Mesothelial cell of epicardium (in vitro differentiated cells): ENCODE results near the gene IL23R. TPM values are rescaled to one million over a fixed set of nuclear protein-coding genes. Genes with fewer than 3 reads are reported as not detected.
"Not testable (repeated sequence)": the region's sequence is repeated elsewhere in the genome, so short reads cannot be mapped to it uniquely, and the experiment has no call there.

Experiments
- DNase-seq, 2 experiments: peaks; one replicate each; pipeline ENCODE4 v3.0.0; 2021; ENCODE audit warnings: low spot score in 2 of 2; ENCODE audit not compliant: unreplicated experiment in 2 of 2
- H3K27ac Mint-ChIP-seq: 2 replicates; pipeline ENCODE4 v1.8.0; 2021; ENCODE audit warnings: mixed read lengths
- H3K27me3 Mint-ChIP-seq: 2 replicates; pipeline ENCODE4 v1.8.0; 2021; ENCODE audit warnings: low read depth, mixed read lengths
- H3K36me3 Mint-ChIP-seq: 2 replicates; pipeline ENCODE4 v1.8.0; 2021; ENCODE audit warnings: mixed read lengths
- H3K4me1 Mint-ChIP-seq: 2 replicates; pipeline ENCODE4 v1.8.0; 2021; ENCODE audit warnings: mixed read lengths
- H3K4me3 Mint-ChIP-seq: 2 replicates; pipeline ENCODE4 v1.8.0; 2021; ENCODE audit warnings: mild to moderate bottlenecking, moderate library complexity, mixed read lengths
- H3K9me3 Mint-ChIP-seq: 2 replicates; pipeline ENCODE4 v1.8.0; 2021; ENCODE audit warnings: mixed read lengths
- CTCF ChIP-seq: fragments of 200-600 bp; sonication (generic); IDR thresholded peaks from one replicate; pipeline ENCODE4 v1.5.0; 2021; ENCODE audit warnings: antibody characterized with exemption; ENCODE audit not compliant: unreplicated experiment
- total RNA-seq: library from RNA; stranded (reverse); gene quantifications from 3 replicates; pipeline ENCODE4 v1.2.1, GENCODE V29; 2021

The IL23R gene
- total RNA-seq, 1 donor from 2014 or later: 0.09 TPM

- H3K27ac Mint-ChIP-seq: no peak overlapping the region
- H3K27me3 Mint-ChIP-seq: no peaks in the 10 kb centered on the region
- H3K36me3 Mint-ChIP-seq: no peaks in the 10 kb centered on the region
- no peak overlapping the region for H3K4me3 Mint-ChIP-seq
- peaks cover 15% of the 10 kb centered on the region for H3K4me1 Mint-ChIP-seq
- H3K9me3 Mint-ChIP-seq: no peaks in the 10 kb centered on the region
- no peak for TF ChIP-seq CTCF
- DNase-seq: no peak
Measured at GRCh38 chr1:67144696-67145095, 21.6 kb upstream of the IL23R start.

GRCh38 chr1:67146101-67146500 lies 20.2 kb upstream of the IL23R start:
- no peak overlapping the region for H3K4me3 Mint-ChIP-seq
- no peak overlapping the region for H3K27ac Mint-ChIP-seq
- no peak for TF ChIP-seq CTCF
- peaks cover 7% of the 10 kb centered on the region for H3K27me3 Mint-ChIP-seq
- H3K36me3 Mint-ChIP-seq: no peaks in the 10 kb centered on the region
- H3K9me3 Mint-ChIP-seq: no peaks in the 10 kb centered on the region
- H3K4me1 Mint-ChIP-seq: peaks cover 15% of the 10 kb centered on the region
- DNase-seq: no peak

GRCh38 chr1:67146539-67146938 lies 19.7 kb upstream of the IL23R start:
- H3K4me3 Mint-ChIP-seq: no peak overlapping the region
- H3K27ac Mint-ChIP-seq: no peak overlapping the region
- no peaks in the 10 kb centered on the region for H3K9me3 Mint-ChIP-seq
- DNase-seq: no peak
- H3K36me3 Mint-ChIP-seq: no peaks in the 10 kb centered on the region
- H3K4me1 Mint-ChIP-seq: peaks cover 14% of the 10 kb centered on the region
- H3K27me3 Mint-ChIP-seq: peaks cover 12% of the 10 kb centered on the region
- no peak for TF ChIP-seq CTCF

DNA sequence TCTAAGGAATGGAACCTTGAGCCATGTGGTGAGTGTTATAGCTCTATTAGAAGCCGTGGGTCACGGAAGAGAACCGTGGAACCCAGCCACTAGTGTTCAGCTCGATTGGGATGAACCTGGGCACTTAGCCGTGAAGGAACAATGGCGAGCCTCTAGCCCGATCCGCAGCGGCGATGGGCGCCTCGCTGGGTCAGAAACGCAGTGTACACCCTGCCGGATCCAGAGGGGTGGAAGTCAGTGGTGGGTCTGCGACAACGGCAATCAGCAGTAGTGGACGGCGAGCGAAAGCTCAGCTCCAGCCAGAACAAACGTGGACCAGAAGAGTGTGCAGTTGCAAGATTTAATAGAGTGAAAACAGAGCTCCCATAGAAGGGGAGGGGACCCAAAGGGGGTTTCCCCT lies 18.3 kb upstream of the IL23R start:
- not testable (repeated sequence) for H3K9me3 Mint-ChIP-seq, H3K4me1 Mint-ChIP-seq, H3K27ac Mint-ChIP-seq, DNase-seq, H3K4me3 Mint-ChIP-seq, H3K36me3 Mint-ChIP-seq
- H3K27me3 Mint-ChIP-seq: peaks cover 26% of the 10 kb centered on the region

GRCh38 chr1:67148516-67149178 lies 17.6 kb upstream of the IL23R start:
- H3K27me3 Mint-ChIP-seq: peaks cover 32% of the 10 kb centered on the region
- H3K4me1 Mint-ChIP-seq: peaks cover 6% of the 10 kb centered on the region
- TF ChIP-seq CTCF: no peak
- no peak overlapping the region for H3K27ac Mint-ChIP-seq
- H3K36me3 Mint-ChIP-seq: no peaks in the 10 kb centered on the region
- no peak for DNase-seq
- H3K9me3 Mint-ChIP-seq: no peaks in the 10 kb centered on the region
- H3K4me3 Mint-ChIP-seq: no peak overlapping the region

GRCh38 chr1:67149179-67149770 lies 17.0 kb upstream of the IL23R start:
- H3K36me3 Mint-ChIP-seq: no peaks in the 10 kb centered on the region
- no peak overlapping the region for H3K4me3 Mint-ChIP-seq
- peaks cover 6% of the 10 kb centered on the region for H3K4me1 Mint-ChIP-seq
- peaks cover 36% of the 10 kb centered on the region for H3K27me3 Mint-ChIP-seq
- no peak overlapping the region for H3K27ac Mint-ChIP-seq
- DNase-seq: peak in 1 of 2 experiments; percentile 53
- H3K9me3 Mint-ChIP-seq: no peaks in the 10 kb centered on the region
- TF ChIP-seq CTCF: peak; percentile 43
